Tibial artery (tissue), 4 donors: ENCODE measurements around the gene INO80.

Experiments used
- DNase-seq, 2 donors: peaks; one replicate each; pipeline ENCODE4 v3.0.0-alpha.2; 2019
- H3K27ac ChIP-seq, 2 donors: fragments of 200-600 bp; sonication (generic) in 1 of 2; 1 replicate in 1 of 2; 2 replicates in 1 of 2; pipeline ENCODE4 v1.5.1; 2018 to 2019; ENCODE audit warnings: mild to moderate bottlenecking in 1 of 2
- H3K27me3 ChIP-seq, 2 donors: fragments of 200-600 bp; sonication (generic) in 1 of 2; one replicate each; pipeline versions ENCODE4 v1.5.1 to v1.6.0; 2016 to 2019
- H3K36me3 ChIP-seq, 3 donors: fragments of 200-600 bp; sonication (generic) in 2 of 3; one replicate each; pipeline ENCODE4 v1.5.1; 2016 to 2019; ENCODE audit warnings: mild to moderate bottlenecking in 2 of 3
- H3K4me1 ChIP-seq, 4 donors: fragments of 200-600 bp; sonication (generic) in 2 of 4; 1 replicate in 3 of 4; 2 replicates in 1 of 4; pipeline ENCODE4 v1.5.1; 2016 to 2019
- H3K4me3 ChIP-seq, 2 donors: fragments of 200-600 bp; sonication (generic) in 1 of 2; 1 replicate in 1 of 2; 2 replicates in 1 of 2; pipeline ENCODE4 v1.5.1; 2018 to 2019; ENCODE audit warnings: mild to moderate bottlenecking in 2 of 2
- H3K9me3 ChIP-seq, 3 donors: fragments of 200-600 bp; sonication (generic) in 1 of 3; one replicate each; pipeline ENCODE4 v1.5.1; 2016 to 2019
- CTCF ChIP-seq, 2 experiments: fragments of 200-600 bp in 1 of 2; fragments of 450-650 bp in 1 of 2; IDR thresholded peaks; one replicate each; pipeline ENCODE4 v1.5.1; 2017 to 2019; ENCODE audit warnings: antibody characterized with exemption in 2 of 2, mild to moderate bottlenecking in 1 of 2, moderate library complexity in 1 of 2
- intact Hi-C: fragments of 100-400 bp; cut with DNase I; formaldehyde crosslinking; loops from one replicate; pipeline ENCODE4 v1.15.0; 2023; ENCODE audit warnings: low total_unique reads

Gene INO80

GRCh38 chr15:40944510-40945296 is 171.4 kb downstream of the INO80 start:
- Histone ChIP-seq H3K4me3 (no peak overlapping the region), H3K4me1 (peaks cover 0 to 31% (median 20%) of the 10 kb centered on the region in 4 donors), H3K36me3 (no peaks in the 10 kb centered on the region), H3K9me3 (no peaks in the 10 kb centered on the region), H3K27ac (no peak overlapping the region), H3K27me3 (no peaks in the 10 kb centered on the region)
- no peak for TF ChIP-seq CTCF (IDR thresholded peaks at IDR 0.05)
- no peak for DNase-seq
- intact Hi-C loops: loop anchor here (5.0 kb wide), 2 partner anchors 37 to 78 kb away; no protein-coding TSS in a partner anchor

- DNase-seq: no peak
- intact Hi-C loops: loop anchor here (5.0 kb wide), 2 partner anchors 37 to 78 kb away; no protein-coding TSS in a partner anchor
Observed at GRCh38 chr15:40943764-40944365, 172.2 kb downstream of the INO80 start.

GRCh38 chr15:40942878-40943277 is 173.2 kb downstream of the INO80 start:
- H3K27ac ChIP-seq: no peak overlapping the region
- DNase-seq: no peak
- no peak overlapping the region for H3K4me3 ChIP-seq
- no peaks in the 10 kb centered on the region for H3K36me3 ChIP-seq
- no peaks in the 10 kb centered on the region for H3K9me3 ChIP-seq
- H3K4me1 ChIP-seq: peaks cover 0 to 39% (median 23%) of the 10 kb centered on the region in 4 donors
- no peaks in the 10 kb centered on the region for H3K27me3 ChIP-seq
- intact Hi-C loops: loop anchor here (5.0 kb wide), 2 partner anchors 36 to 79 kb away; no protein-coding TSS in a partner anchor
- TF ChIP-seq CTCF (IDR thresholded peaks at IDR 0.05): no peak

More at GRCh38 chr15:40943764-40944365, 172.2 kb downstream of the INO80 start:
- no peak for TF ChIP-seq CTCF (IDR thresholded peaks at IDR 0.05)
- no peaks in the 10 kb centered on the region for H3K36me3 ChIP-seq
- H3K27ac ChIP-seq: no peak overlapping the region
- no peaks in the 10 kb centered on the region for H3K9me3 ChIP-seq
- no peaks in the 10 kb centered on the region for H3K27me3 ChIP-seq
- H3K4me1 ChIP-seq: peaks cover 0 to 31% (median 20%) of the 10 kb centered on the region in 4 donors
- H3K4me3 ChIP-seq: no peak overlapping the region

- Histone ChIP-seq H3K27me3 (no peaks in the 10 kb centered on the region), H3K27ac (peak overlapping the region; percentile 87 to 89), H3K4me3 (peak overlapping the region; percentile 60 to 62), H3K4me1 (peaks cover 0 to 44% (median 23%) of the 10 kb centered on the region in 4 donors), H3K9me3 (no peaks in the 10 kb centered on the region), H3K36me3 (no peaks in the 10 kb centered on the region)
- intact Hi-C loops: loop anchor here (5.0 kb wide), 2 partner anchors 35 to 80 kb away; no protein-coding TSS in a partner anchor
- peak in 1 of 2 donors; percentile 55 for DNase-seq
- no peak for TF ChIP-seq CTCF (IDR thresholded peaks at IDR 0.05)
Observed at GRCh38 chr15:40942337-40942854, 173.7 kb downstream of the INO80 start.

- peak overlapping the region; percentile 87 to 89 for H3K27ac ChIP-seq
- no peaks in the 10 kb centered on the region for H3K27me3 ChIP-seq
- H3K36me3 ChIP-seq: no peaks in the 10 kb centered on the region
- intact Hi-C loops: loop anchor here (5.0 kb wide), 2 partner anchors 34 to 81 kb away; no protein-coding TSS in a partner anchor
- H3K4me3 ChIP-seq: peak overlapping the region; percentile 60 to 62
- H3K4me1 ChIP-seq: peaks cover 0 to 50% (median 26%) of the 10 kb centered on the region in 4 donors
- peak; percentile 73 to 85 for DNase-seq
- H3K9me3 ChIP-seq: no peaks in the 10 kb centered on the region
- TF ChIP-seq CTCF (IDR thresholded peaks at IDR 0.05): peak; percentile 45 to 95
Observed at GRCh38 chr15:40941528-40942336, 174.3 kb downstream of the INO80 start.
